Measurements from ENCODE around the gene SH3TC2. TPM values are rescaled to one million over a fixed set of nuclear protein-coding genes. Genes with fewer than 3 reads are reported as not detected.

The SH3TC2 gene
- polyA plus RNA-seq, 1 of the 3 experiments (the other 2 are of a cell fraction), result 1.1 TPM

GRCh38 chr5:149022200-149022599 is 40.7 kb downstream of the SH3TC2 start:
- Histone ChIP-seq H3K27ac (ENCODE audit: low read depth in 2 of 2, low read length in 1 of 2) (no peak overlapping the region), H3K4me1 (ENCODE audit: control insufficient read depth in 1 of 2, insufficient read depth in 2 of 2, low read depth in 1 of 2, low read length in 1 of 2) (peaks cover 4 to 5% of the 10 kb centered on the region in 2 experiments; a peak in 3 of 4 replicates), H2AFZ (ENCODE audit: low read depth) (no peak overlapping the region), H3K9me2 (no peaks in the 10 kb centered on the region), H3F3A (replicated peaks; ENCODE audit: insufficient read depth) (peaks cover 5% of the 10 kb centered on the region), H3K27me3 (ENCODE audit: insufficient read depth) (no peaks in the 10 kb centered on the region), H4K20me1 (ENCODE audit: insufficient read depth) (no peaks in the 10 kb centered on the region), H3K79me2 (ENCODE audit: insufficient read depth) (no peaks in the 10 kb centered on the region), H3K9me3 (no peaks in the 10 kb centered on the region), H3K4me3 (ENCODE audit: low read depth in 2 of 2, low read length in 1 of 2) (no peak overlapping the region), H3K4me2 (no peak overlapping the region), H3K9ac (no peak overlapping the region), H3K36me3 (replicated peaks in 1 of 2; ENCODE audit: control insufficient read depth in 1 of 2, insufficient read depth in 2 of 2, low read length in 1 of 2) (no peaks in the 10 kb centered on the region)
- POLR2A ChIA-PET, result no interaction called here
- no peak for DNase-seq
- CTCF ChIA-PET, result interaction anchor here (5.5 kb wide), 1 partner anchor 13 kb away, joined by 64 read pairs; no protein-coding TSS in a partner anchor
- TF ChIP-seq ZBTB33 (IDR thresholded peaks at IDR 0.05; ENCODE audit: borderline replicate concordance, low read depth) (no peak), YY1 (IDR thresholded peaks at IDR 0.05; ENCODE audit: low read depth) (no peak)
- WGBS (ENCODE audit: low lambda C conversion rate), result 77% methylated on average over 1 of the region's 1 CpG

GRCh38 chr5:149019679-149020078 is 43.2 kb downstream of the SH3TC2 start:
- CTCF ChIA-PET, result interaction anchor here (1.1 to 2.6 kb wide), 6 partner anchors 12 to 289 kb away, joined by 3 to 16 read pairs (median 4); no protein-coding TSS in a partner anchor
- WGBS (ENCODE audit: low lambda C conversion rate), result 91% methylated on average over 4 of the region's 4 CpGs
- no peak overlapping the region for H3K9ac ChIP-seq
- no peak for TF ChIP-seq JUND (IDR thresholded peaks at IDR 0.05)
- TF ChIP-seq FOXM1 (IDR thresholded peaks at IDR 0.05; ENCODE audit: low read depth), result no peak
- TF ChIP-seq EZH2phosphoT487 (IDR thresholded peaks at IDR 0.05; ENCODE audit: borderline replicate concordance, low read depth), result no peak
- no peak for TF ChIP-seq TCF12 (IDR thresholded peaks at IDR 0.05)
- TF ChIP-seq NFIC (IDR thresholded peaks at IDR 0.05; ENCODE audit: borderline replicate concordance), result no peak
- no peak for TF ChIP-seq YY1 (IDR thresholded peaks at IDR 0.05; ENCODE audit: low read depth)
- no peak for TF ChIP-seq GABPA (IDR thresholded peaks at IDR 0.05; ENCODE audit: low read depth)
- TF ChIP-seq FOXJ3 (CRISPR knock-in tag; IDR thresholded peaks at IDR 0.05), result no peak
- H3K27me3 ChIP-seq (ENCODE audit: insufficient read depth), result no peaks in the 10 kb centered on the region
- no peak overlapping the region for H3K4me3 ChIP-seq (ENCODE audit: low read depth in 2 of 2, low read length in 1 of 2)
- POLR2A ChIA-PET, result no interaction called here
- no peaks in the 10 kb centered on the region for H3F3A ChIP-seq (replicated peaks; ENCODE audit: insufficient read depth)
- H3K9me3 ChIP-seq, result no peaks in the 10 kb centered on the region
- no peak overlapping the region for H3K27ac ChIP-seq (ENCODE audit: low read depth in 2 of 2, low read length in 1 of 2)
- H3K4me2 ChIP-seq, result no peak overlapping the region
- no peak overlapping the region for H2AFZ ChIP-seq (ENCODE audit: low read depth)
- no peak for DNase-seq
- peaks cover 3 to 5% of the 10 kb centered on the region in 2 experiments; a peak in 3 of 4 replicates for H3K4me1 ChIP-seq (ENCODE audit: control insufficient read depth in 1 of 2, insufficient read depth in 2 of 2, low read depth in 1 of 2, low read length in 1 of 2)
- H3K9me2 ChIP-seq, result no peaks in the 10 kb centered on the region
- no peaks in the 10 kb centered on the region for H3K36me3 ChIP-seq (replicated peaks in 1 of 2; ENCODE audit: control insufficient read depth in 1 of 2, insufficient read depth in 2 of 2, low read length in 1 of 2)
- H3K79me2 ChIP-seq (ENCODE audit: insufficient read depth), result no peaks in the 10 kb centered on the region
- H4K20me1 ChIP-seq (ENCODE audit: insufficient read depth), result no peaks in the 10 kb centered on the region

- H3K4me2 ChIP-seq, result no peak overlapping the region
- no peak for DNase-seq
- no peak for TF ChIP-seq ZBTB33 (IDR thresholded peaks at IDR 0.05; ENCODE audit: borderline replicate concordance, low read depth)
- TF ChIP-seq POLR2AphosphoS5 (IDR thresholded peaks at IDR 0.05; ENCODE audit: low read depth, low read length), result no peak
- TF ChIP-seq MAX (IDR thresholded peaks at IDR 0.05; ENCODE audit: low read depth), result no peak
- TF ChIP-seq USF2 (IDR thresholded peaks at IDR 0.05; ENCODE audit: borderline replicate concordance, low read depth, low read length), result no peak
- TF ChIP-seq TAF1 (IDR thresholded peaks at IDR 0.05; ENCODE audit: borderline replicate concordance, low read depth, low read length), result no peak
- TF ChIP-seq MXI1 (IDR thresholded peaks at IDR 0.05; ENCODE audit: low read depth, low read length), result no peak
- TF ChIP-seq RAD21 (IDR thresholded peaks at IDR 0.05; ENCODE audit: low read length), result no peak
- no peak for TF ChIP-seq TEAD4 (IDR thresholded peaks at IDR 0.05; ENCODE audit: borderline replicate concordance, insufficient read depth)
- no peak for TF ChIP-seq SIN3A (IDR thresholded peaks at IDR 0.05; ENCODE audit: borderline replicate concordance, low read depth, low read length)
- no peak overlapping the region for H3K27ac ChIP-seq (ENCODE audit: low read depth in 2 of 2, low read length in 1 of 2)
- no peaks in the 10 kb centered on the region for H3K36me3 ChIP-seq (replicated peaks in 1 of 2; ENCODE audit: control insufficient read depth in 1 of 2, insufficient read depth in 2 of 2, low read length in 1 of 2)
- no peaks in the 10 kb centered on the region for H3F3A ChIP-seq (replicated peaks; ENCODE audit: insufficient read depth)
- no peaks in the 10 kb centered on the region for H3K79me2 ChIP-seq (ENCODE audit: insufficient read depth)
- H4K20me1 ChIP-seq (ENCODE audit: insufficient read depth), result no peaks in the 10 kb centered on the region
- WGBS (ENCODE audit: low lambda C conversion rate), result 59% methylated on average over 2 of the region's 2 CpGs
- no peaks in the 10 kb centered on the region for H3K27me3 ChIP-seq (ENCODE audit: insufficient read depth)
- no peak overlapping the region for H2AFZ ChIP-seq (ENCODE audit: low read depth)
- POLR2A ChIA-PET, result no interaction called here
- CTCF ChIA-PET, result interaction anchor here (1.1 to 2.6 kb wide), 5 partner anchors 13 to 288 kb away, joined by 3 to 16 read pairs (median 4); no protein-coding TSS in a partner anchor
- no peaks in the 10 kb centered on the region for H3K9me3 ChIP-seq
- H3K9me2 ChIP-seq, result no peaks in the 10 kb centered on the region
- no peak overlapping the region for H3K4me3 ChIP-seq (ENCODE audit: low read depth in 2 of 2, low read length in 1 of 2)
- H3K4me1 ChIP-seq (ENCODE audit: control insufficient read depth in 1 of 2, insufficient read depth in 2 of 2, low read depth in 1 of 2, low read length in 1 of 2), result peaks cover 0 to 5% of the 10 kb centered on the region in 2 experiments; a peak in 2 of 4 replicates
- no peak overlapping the region for H3K9ac ChIP-seq
Observed at GRCh38 chr5:149018909-149019443, 43.9 kb downstream of the SH3TC2 start.

Data from SK-N-SH (cell line).